ENCODE data around the gene PLK3.

Gene PLK3

GRCh38 chr1:44819196-44819607, 19.0 kb downstream of the PLK3 start:
- no peak for DNase-seq (ENCODE audit: low read depth)
- TF ChIP-seq CTCF (IDR thresholded peaks at IDR 0.05; ENCODE audit: control insufficient read depth, insufficient read depth, low read depth, low read length, missing control alignments) = no peak
- H3K4me3 ChIP-seq (ENCODE audit: control insufficient read depth, low read depth, low read length) = peak overlapping the region; percentile 19

GRCh38 chr1:44819608-44820327, 19.6 kb downstream of the PLK3 start:
- H3K4me3 ChIP-seq (ENCODE audit: control insufficient read depth, low read depth, low read length) = peak overlapping the region; percentile 34
- peak; percentile 4 for TF ChIP-seq CTCF (IDR thresholded peaks at IDR 0.05; ENCODE audit: control insufficient read depth, insufficient read depth, low read depth, low read length, missing control alignments)
- no peak for DNase-seq (ENCODE audit: low read depth)

- H3K4me3 ChIP-seq (ENCODE audit: control insufficient read depth, low read depth, low read length) = peak overlapping the region; percentile 34
- TF ChIP-seq CTCF (IDR thresholded peaks at IDR 0.05; ENCODE audit: control insufficient read depth, insufficient read depth, low read depth, low read length, missing control alignments) = no peak
- no peak for DNase-seq (ENCODE audit: low read depth)
Measured at GRCh38 chr1:44820328-44821239, 20.4 kb downstream of the PLK3 start.

GRCh38 chr1:44821240-44821715, 21.1 kb downstream of the PLK3 start:
- no peak for TF ChIP-seq CTCF (IDR thresholded peaks at IDR 0.05; ENCODE audit: control insufficient read depth, insufficient read depth, low read depth, low read length, missing control alignments)
- no peak overlapping the region for H3K4me3 ChIP-seq (ENCODE audit: control insufficient read depth, low read depth, low read length)
- DNase-seq (ENCODE audit: low read depth) = no peak

- H3K4me3 ChIP-seq (ENCODE audit: control insufficient read depth, low read depth, low read length) = no peak overlapping the region
Measured at GRCh38 chr1:44822131-44822701, 22.0 kb downstream of the PLK3 start.

More at GRCh38 chr1:44822131-44822701, 22.0 kb downstream of the PLK3 start:
- no peak for TF ChIP-seq CTCF (IDR thresholded peaks at IDR 0.05; ENCODE audit: control insufficient read depth, insufficient read depth, low read depth, low read length, missing control alignments)
- DNase-seq (ENCODE audit: low read depth) = no peak

Measured in AG09309 (cell line).